HCT116 (cell line): ENCODE data around the gene MXRA8. TPM values are rescaled to one million over a fixed set of nuclear protein-coding genes. Genes with fewer than 3 reads are reported as not detected.

Source experiments
- ATAC-seq: fragments of 200-7000 bp; cut with Tn5 transposase; 2 replicates; pipeline ENCODE4 v1.9.1; 2020; ENCODE audit warnings: mild to moderate bottlenecking, moderate library complexity
- BruUV-seq: library from RNA; stranded (reverse); fragments of 400-500 nt; replicated peaks from 2 replicates; lab custom pipeline; 2021; lab: Mats Ljungman, UMichigan
- CTCF ChIA-PET: fragments of 300-600 bp; sonication (Branson Sonifier 250); formaldehyde crosslinking; loops from one replicate; lab custom pipeline; 2021; ENCODE audit warnings: antibody characterized with exemption; lab: Charles Lee
- POLR2A ChIA-PET: fragments of 300-600, 350-600 bp; sonication (Branson Sonifier 250); formaldehyde crosslinking; loops from one replicate; lab custom pipeline; 2021; ENCODE audit warnings: antibody characterized with exemption; lab: Charles Lee
- RAD21 ChIA-PET, 2 experiments: fragments of 300-600 bp; sonication (Branson Sonifier 250); formaldehyde crosslinking; loops; one replicate each; lab custom pipeline; 2023; ENCODE audit warnings: low total read pairs in 2 of 2; ENCODE audit not compliant: uncharacterized antibody in 2 of 2, unreplicated experiment in 2 of 2, low non-redundant PET in 1 of 2; lab: Charles Lee
- DNase-seq: peaks from one replicate; pipeline ENCODE4 v3.0.0-alpha.2; 2010; ENCODE audit warnings: low read depth, low spot score
- H2AFZ ChIP-seq: fragments of 200-600 bp; shearing (Covaris generic), sonication (generic); 2 replicates; pipeline ENCODE4 v1.6.1; 2017; ENCODE audit warnings: low read depth, mixed run types, mixed read lengths, antibody characterized with exemption, low read length; ENCODE audit not compliant: poor library complexity, severe bottlenecking
- H3K27ac ChIP-seq: 2 replicates; pipeline ENCODE4 v1.5.1; 2012; ENCODE audit warnings: low read depth, low read length
- H3K27me3 ChIP-seq: fragments of 200-600 bp; sonication (generic); 2 replicates; pipeline ENCODE4 v1.6.1; 2016; ENCODE audit warnings: mixed run types, low read length, mixed read lengths; ENCODE audit not compliant: insufficient read depth
- H3K36me3 ChIP-seq, 2 experiments: fragments of 200-500 bp in 1 of 2; fragments of 200-600 bp in 1 of 2; sonication (Bioruptor generic) in 1 of 2; sonication (generic) in 1 of 2; 2 replicates each; pipeline versions ENCODE4 v1.5.1 to v1.6.1; 2014 to 2016; ENCODE audit warnings: low read length in 2 of 2, inconsistent platforms in 1 of 2, mixed read lengths in 1 of 2, mixed run types in 1 of 2; ENCODE audit not compliant: insufficient read depth in 2 of 2, control insufficient read depth in 1 of 2
- H3K4me1 ChIP-seq, 2 experiments: fragments of 200-600 bp in 1 of 2; sonication (generic) in 1 of 2; 2 replicates each; pipeline versions ENCODE4 v1.5.1 to v1.6.1; 2012 to 2017; ENCODE audit warnings: low read length in 2 of 2, inconsistent platforms in 1 of 2, mild to moderate bottlenecking in 1 of 2, mixed read lengths in 1 of 2, mixed run types in 1 of 2, moderate library complexity in 1 of 2; ENCODE audit not compliant: insufficient read depth in 2 of 2, control insufficient read depth in 1 of 2
- H3K4me2 ChIP-seq: fragments of 200-600 bp; sonication (generic); 2 replicates; pipeline ENCODE4 v1.6.1; 2017; ENCODE audit warnings: mixed run types, low read length, mixed read lengths
- H3K4me3 ChIP-seq, 2 experiments: fragments of 200-600 bp in 1 of 2; sonication (generic) in 1 of 2; replicated peaks in 1 of 2; 2 replicates each; pipeline ENCODE4 v1.5.1; 2011 to 2016; ENCODE audit warnings: low read length in 2 of 2, control low read depth in 1 of 2, low read depth in 1 of 2, mild to moderate bottlenecking in 1 of 2, mixed read lengths in 1 of 2, mixed run types in 1 of 2
- H3K79me2 ChIP-seq: fragments of 200-600 bp; sonication (generic); 2 replicates; pipeline ENCODE4 v1.6.1; 2017; ENCODE audit warnings: mild to moderate bottlenecking, mixed run types, low read length, moderate library complexity, mixed read lengths; ENCODE audit not compliant: insufficient read depth
- H3K9ac ChIP-seq: fragments of 200-600 bp; sonication (generic); 2 replicates; pipeline ENCODE4 v1.6.1; 2016; ENCODE audit warnings: low read length, mixed read lengths
- H3K9me2 ChIP-seq: fragments of 200-600 bp; sonication (generic), shearing (Covaris generic); 2 replicates; pipeline ENCODE4 v1.6.1; 2017; ENCODE audit warnings: mixed run types, mild to moderate bottlenecking, moderate library complexity; ENCODE audit not compliant: insufficient read depth
- H3K9me3 ChIP-seq, 2 experiments: fragments of 200-500 bp in 1 of 2; fragments of 200-600 bp in 1 of 2; sonication (Bioruptor generic) in 1 of 2; sonication (generic) in 1 of 2; 2 replicates each; pipeline ENCODE4 v1.6.1; 2014 to 2017; ENCODE audit warnings: low read length in 2 of 2, mixed read lengths in 2 of 2, inconsistent platforms in 1 of 2, low read depth in 1 of 2, mild to moderate bottlenecking in 1 of 2, mixed run types in 1 of 2, moderate library complexity in 1 of 2; ENCODE audit not compliant: control insufficient read depth in 1 of 2, insufficient read depth in 1 of 2
- H4K20me1 ChIP-seq: fragments of 200-600 bp; sonication (generic), shearing (Covaris generic); 2 replicates; pipeline ENCODE4 v1.6.1; 2017; ENCODE audit warnings: mixed run types, mild to moderate bottlenecking, moderate library complexity; ENCODE audit not compliant: insufficient read depth
- ATF3 ChIP-seq: IDR thresholded peaks from 2 replicates; pipeline ENCODE4 v1.6.1; 2012
- CBX3 ChIP-seq: IDR thresholded peaks from 2 replicates; pipeline ENCODE4 v1.6.1; 2012; ENCODE audit warnings: low read depth
- CEBPB ChIP-seq: IDR thresholded peaks from 2 replicates; pipeline ENCODE4 v1.6.1; 2012; ENCODE audit warnings: low read depth
- CTCF ChIP-seq, 3 experiments: fragments of 200-600 bp in 1 of 3; sonication (generic) in 1 of 3; IDR thresholded peaks in 2 of 3; conservative IDR thresholded peaks in 1 of 3; 2 replicates each; pipeline ENCODE4 v1.5.1; 2012 to 2017; ENCODE audit warnings: low read depth in 2 of 3, low read length in 2 of 3, antibody characterized with exemption in 1 of 3, borderline replicate concordance in 1 of 3, control low read depth in 1 of 3, mild to moderate bottlenecking in 1 of 3, mixed read lengths in 1 of 3, mixed run types in 1 of 3, moderate library complexity in 1 of 3; ENCODE audit not compliant: insufficient read depth in 1 of 3
- EGR1 ChIP-seq: IDR thresholded peaks from 2 replicates; pipeline ENCODE4 v1.6.1; 2012; ENCODE audit warnings: low read depth
- ELF1 ChIP-seq: IDR thresholded peaks from 2 replicates; pipeline ENCODE4 v1.6.1; 2012; ENCODE audit warnings: low read depth, borderline replicate concordance
- EZH2 ChIP-seq: fragments of 200-600 bp; sonication (generic); IDR thresholded peaks from 2 replicates; pipeline ENCODE4 v1.6.1; 2017; ENCODE audit warnings: antibody characterized with exemption, mixed run types
- EZH2phosphoT487 ChIP-seq: fragments of 200-600 bp; IDR thresholded peaks from 2 replicates; pipeline ENCODE4 v1.6.1; 2018; ENCODE audit warnings: antibody characterized with exemption, borderline replicate concordance
- FOSL1 ChIP-seq: IDR thresholded peaks from 2 replicates; pipeline ENCODE4 v1.6.1; 2012; ENCODE audit warnings: low read depth
- JUND ChIP-seq: IDR thresholded peaks from 2 replicates; pipeline ENCODE4 v1.6.1; 2012
- MAX ChIP-seq: IDR thresholded peaks from 2 replicates; pipeline ENCODE4 v1.6.1; 2012
- POLR2A ChIP-seq: IDR thresholded peaks from 2 replicates; pipeline ENCODE4 v1.7.0; 2011; ENCODE audit warnings: borderline replicate concordance; ENCODE audit not compliant: insufficient read depth, insufficient read length; ENCODE audit errors: extremely low read depth
- POLR2AphosphoS5 ChIP-seq: IDR thresholded peaks from 2 replicates; pipeline ENCODE4 v1.6.1; 2011; ENCODE audit warnings: mild to moderate bottlenecking, low read depth, low read length, moderate library complexity
- RAD21 ChIP-seq: IDR thresholded peaks from 2 replicates; pipeline ENCODE4 v1.6.1; 2012; ENCODE audit warnings: low read depth, mild to moderate bottlenecking
- REST ChIP-seq: IDR thresholded peaks from 2 replicates; pipeline ENCODE4 v1.6.1; 2012; ENCODE audit warnings: low read depth
- SIN3A ChIP-seq: IDR thresholded peaks from 2 replicates; pipeline ENCODE4 v1.6.1; 2012; ENCODE audit warnings: low read depth
- SP1 ChIP-seq: IDR thresholded peaks from 2 replicates; pipeline ENCODE4 v1.6.1; 2012; ENCODE audit warnings: low read depth
- SRF ChIP-seq: IDR thresholded peaks from 2 replicates; pipeline ENCODE4 v1.6.1; 2012; ENCODE audit warnings: low read depth
- TCF7L2 ChIP-seq: IDR thresholded peaks from 2 replicates; pipeline ENCODE4 v1.7.0; 2011; ENCODE audit warnings: borderline replicate concordance, inconsistent platforms; ENCODE audit not compliant: insufficient read depth, insufficient read length; ENCODE audit errors: extremely low read depth
- YY1 ChIP-seq: IDR thresholded peaks from 2 replicates; pipeline ENCODE4 v1.6.1; 2011; ENCODE audit warnings: low read length, low read depth, moderate library complexity, mild to moderate bottlenecking; ENCODE audit not compliant: insufficient replicate concordance; ENCODE audit errors: extremely low read depth
- ZFX ChIP-seq: fragments of 450-650 bp; IDR thresholded peaks from 2 replicates; pipeline ENCODE4 v1.6.1; 2017
- ZNF274 ChIP-seq: fragments of 200-500 bp; sonication (Bioruptor generic); IDR thresholded peaks from 2 replicates; pipeline ENCODE4 v1.6.1; 2014; ENCODE audit warnings: mild to moderate bottlenecking, low read depth, low read length, inconsistent platforms
- intact Hi-C: fragments of 100-400 bp; cut with micrococcal nuclease; formaldehyde crosslinking; loops from 2 replicates; pipeline ENCODE4 v1.10.0; 2022
- total RNA-seq: library from RNA; stranded (reverse); gene quantifications from one replicate; pipeline ENCODE4 v1.2.1, GENCODE V29; 2021; ENCODE audit not compliant: unreplicated experiment

Gene MXRA8
- total RNA-seq, 1 experiment from 2014 or later = 0.74 TPM

- peak within 1 kb of the TSS; percentile 86 for H3K27ac ChIP-seq
- H4K20me1 ChIP-seq = peaks cover 9% of the 10 kb centered on the region; the same call in 1 of the 2 replicates
- H3K36me3 ChIP-seq = peaks cover 25 to 47% of the 10 kb centered on the region in 2 experiments; a peak in 3 of 4 replicates
- no TSS peak for BruUV-seq
- intact Hi-C loops = loop anchor here (1.0 kb wide), 1 partner anchor 55 kb away; no protein-coding TSS in a partner anchor
- peak within 1 kb of the TSS; percentile 97 for H3K9ac ChIP-seq
- POLR2A ChIA-PET = interaction anchor here (1.0 to 1.2 kb wide), 6 partner anchors 8 to 106 kb away, joined by 3 to 7 read pairs (median 4); partner anchors contain the start of genes AURKAIP1 and MRPL20
- CTCF ChIA-PET = interaction anchor here (0.8 to 1.5 kb wide), 4 partner anchors 24 to 108 kb away, joined by 3 to 9 read pairs (median 4); partner anchors contain the start of gene AURKAIP1
- H3K79me2 ChIP-seq = peaks cover 82% of the 10 kb centered on the region
- H3K27me3 ChIP-seq = no peaks in the 10 kb centered on the region
- ATAC-seq = peak; percentile 89
- RAD21 ChIA-PET = interaction anchor here in 1 of 2 experiments (0.9 kb wide), 1 partner anchor 24 kb away, joined by 4 read pairs; the partner anchor contains the start of gene AURKAIP1
- H3K9me2 ChIP-seq = no peaks in the 10 kb centered on the region
- peak within 1 kb of the TSS; percentile 99 for H3K4me2 ChIP-seq
- H3K4me1 ChIP-seq = peaks cover 8 to 46% of the 10 kb centered on the region in 2 experiments; a peak in 3 of 4 replicates
- peak; percentile 94 for DNase-seq
- H3K9me3 ChIP-seq = no peaks in the 10 kb centered on the region
- H2AFZ ChIP-seq = no peak within 1 kb of the TSS
- H3K4me3 ChIP-seq = peak within 1 kb of the TSS; percentile 96 to 99
- TF ChIP-seq MAX = no peak
- TF ChIP-seq ELF1 = no peak
- 0 out of 2 replicates have a peak, but pooled peaks have one; percentile 60 for TF ChIP-seq ZFX
- TF ChIP-seq EGR1 = no peak
- peak; percentile 84 for TF ChIP-seq POLR2AphosphoS5
- TF ChIP-seq ATF3 = no peak
- TF ChIP-seq CTCF (IDR thresholded peaks at IDR 0.05 in 2 of 3, conservative IDR thresholded peaks at IDR 0.05 in 1 of 3; ENCODE audit: borderline replicate concordance in 1 of 3, insufficient read depth in 1 of 3, low read depth in 2 of 3, low read length in 2 of 3) = peak in 2 of 3 experiments; percentile 51 to 64; a peak in 4 of 6 replicates
- TF ChIP-seq FOSL1 = no peak
- TF ChIP-seq CBX3 = no peak
- peak; percentile 91 for TF ChIP-seq YY1
- TF ChIP-seq ZNF274 = no peak
- no peak for TF ChIP-seq CEBPB
- TF ChIP-seq EZH2phosphoT487 = no peak
- no peak for TF ChIP-seq RAD21
- TF ChIP-seq SRF = no peak
- no peak for TF ChIP-seq SIN3A
- no peak for TF ChIP-seq JUND
- TF ChIP-seq REST = no peak
- peak; percentile 69 for TF ChIP-seq TCF7L2
- TF ChIP-seq POLR2A = peak; percentile 64
- TF ChIP-seq SP1 = no peak
- TF ChIP-seq EZH2 = no peak
Observed at GRCh38 chr1:1399187-1399871, 41.0 kb upstream of the MXRA8 start, which contains the start of gene CCNL2. TSS of gene CCNL2 (minus strand) at chr1:1399335. CDS start at chr1:1399306, 29 bp downstream.
